ENCODE data around the gene PSMB11. TPM values are rescaled to one million over a fixed set of nuclear protein-coding genes. Genes with fewer than 3 reads are reported as not detected.
"Not testable (repeated sequence)": the region's sequence is repeated elsewhere in the genome, so short reads cannot be mapped to it uniquely, and the experiment has no call there.

Gene PSMB11
- total RNA-seq, 4 donors from 2014 or later = not detected

DNA sequence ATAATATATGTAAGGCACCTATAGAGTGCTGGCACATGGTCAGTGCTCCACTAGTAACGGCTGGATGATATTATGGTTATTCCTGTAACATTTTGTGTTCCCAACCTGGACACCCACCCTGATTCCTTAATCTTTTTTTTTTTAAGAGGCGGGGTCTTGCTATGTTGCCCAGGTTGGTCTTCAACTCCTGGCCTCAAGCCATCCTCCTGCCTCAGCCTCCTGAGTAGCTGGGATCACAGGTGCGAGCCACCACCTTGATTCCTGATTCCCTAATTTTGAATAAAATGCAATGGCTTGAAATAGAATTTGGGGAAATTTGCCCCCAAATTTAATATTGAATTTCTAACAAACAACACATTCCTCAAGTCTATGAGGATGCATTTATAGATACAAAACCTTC is 39.4 kb upstream of the PSMB11 start:
- no peaks in the 10 kb centered on the region for H3K27me3 ChIP-seq
- WGBS = 94% methylated on average over 3 of the region's 3 CpGs

DNA sequence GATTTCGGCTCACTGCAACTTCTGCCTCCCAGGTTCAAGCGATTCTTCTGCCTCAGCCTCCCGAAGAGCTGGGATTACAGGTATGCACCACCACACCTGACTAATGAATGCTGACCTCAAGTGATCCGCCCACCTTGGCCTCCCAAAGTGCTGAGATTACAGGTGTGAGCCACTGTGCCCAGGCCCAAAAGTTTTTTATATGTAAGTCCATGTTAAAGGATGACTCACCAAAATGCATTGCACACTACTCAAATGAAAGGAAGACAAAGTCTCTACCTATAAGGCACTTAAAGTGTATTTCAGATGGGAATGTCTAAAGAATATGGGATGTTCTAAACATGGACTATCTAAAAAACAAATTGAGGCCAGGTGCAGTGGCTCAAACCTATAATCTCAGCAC is 37.7 kb upstream of the PSMB11 start:
- DNase-seq (ENCODE audit: low spot score in 2 of 2); H3K36me3 ChIP-seq; H3K27ac ChIP-seq; H3K4me3 ChIP-seq; H3K9me3 ChIP-seq; H3K27me3 ChIP-seq: not testable (repeated sequence)
- H3K4me1 ChIP-seq = peaks cover 29% of the 10 kb centered on the region
- 100% methylated on average over 4 of the region's 4 CpGs for WGBS

More for the DNA sequence above, 39.4 kb upstream of the PSMB11 start:
- Histone ChIP-seq H3K4me3 (no peak overlapping the region), H3K36me3 (peaks cover 13% of the 10 kb centered on the region), H3K27ac (no peak overlapping the region), H3K9me3 (no peaks in the 10 kb centered on the region), H3K4me1 (peaks cover 14% of the 10 kb centered on the region)
- TF ChIP-seq POLR2A (IDR thresholded peaks at IDR 0.05) = no peak
- no peak for TF ChIP-seq EP300 (IDR thresholded peaks at IDR 0.05)
- TF ChIP-seq, protein P1, sequence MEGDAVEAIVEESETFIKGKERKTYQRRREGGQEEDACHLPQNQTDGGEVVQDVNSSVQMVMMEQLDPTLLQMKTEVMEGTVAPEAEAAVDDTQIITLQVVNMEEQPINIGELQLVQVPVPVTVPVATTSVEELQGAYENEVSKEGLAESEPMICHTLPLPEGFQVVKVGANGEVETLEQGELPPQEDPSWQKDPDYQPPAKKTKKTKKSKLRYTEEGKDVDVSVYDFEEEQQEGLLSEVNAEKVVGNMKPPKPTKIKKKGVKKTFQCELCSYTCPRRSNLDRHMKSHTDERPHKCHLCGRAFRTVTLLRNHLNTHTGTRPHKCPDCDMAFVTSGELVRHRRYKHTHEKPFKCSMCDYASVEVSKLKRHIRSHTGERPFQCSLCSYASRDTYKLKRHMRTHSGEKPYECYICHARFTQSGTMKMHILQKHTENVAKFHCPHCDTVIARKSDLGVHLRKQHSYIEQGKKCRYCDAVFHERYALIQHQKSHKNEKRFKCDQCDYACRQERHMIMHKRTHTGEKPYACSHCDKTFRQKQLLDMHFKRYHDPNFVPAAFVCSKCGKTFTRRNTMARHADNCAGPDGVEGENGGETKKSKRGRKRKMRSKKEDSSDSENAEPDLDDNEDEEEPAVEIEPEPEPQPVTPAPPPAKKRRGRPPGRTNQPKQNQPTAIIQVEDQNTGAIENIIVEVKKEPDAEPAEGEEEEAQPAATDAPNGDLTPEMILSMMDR (IDR thresholded peaks at IDR 0.05) = no peak
- TF ChIP-seq POLR2AphosphoS5 (IDR thresholded peaks at IDR 0.05) = no peak
- no peak for DNase-seq (ENCODE audit: low spot score in 2 of 2)

DNA sequence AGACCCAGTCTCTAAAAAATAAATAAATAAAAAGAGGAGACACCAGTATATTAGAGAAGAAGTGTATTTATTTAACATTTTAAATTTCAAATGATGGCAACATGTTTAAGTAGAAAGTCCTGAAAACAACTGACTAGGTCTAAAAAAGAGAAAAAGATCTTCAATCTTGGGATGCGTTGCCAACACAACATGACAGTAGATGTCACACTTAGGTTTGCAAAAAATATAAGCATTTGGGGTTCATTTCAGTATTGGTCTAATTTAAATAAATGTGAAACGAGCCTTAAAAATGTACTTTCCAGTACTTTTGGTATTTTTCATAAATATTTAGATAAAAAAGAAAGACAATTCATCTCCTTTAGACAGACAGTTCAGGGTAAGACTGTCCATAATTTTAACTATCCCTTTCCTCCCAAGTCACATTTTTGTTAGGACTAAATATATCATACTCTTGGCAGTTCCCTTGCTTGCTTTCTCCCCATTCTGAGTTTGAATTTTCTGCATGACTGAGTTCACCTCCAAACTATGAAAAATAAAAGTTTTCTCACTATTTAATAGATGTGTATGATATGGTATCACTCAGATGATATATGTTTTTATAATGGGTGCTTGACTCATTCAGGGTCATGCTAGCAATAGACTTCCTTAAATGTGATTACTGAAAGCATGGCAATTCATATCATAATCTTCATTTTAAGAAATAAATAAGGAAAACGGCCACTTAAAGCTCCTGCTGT is 36.4 kb upstream of the PSMB11 start:
- no peak for TF ChIP-seq POLR2AphosphoS5 (IDR thresholded peaks at IDR 0.05)
- TF ChIP-seq, protein P1 (IDR thresholded peaks at IDR 0.05) = no peak
- no peak for TF ChIP-seq POLR2A (IDR thresholded peaks at IDR 0.05)
- TF ChIP-seq EP300 (IDR thresholded peaks at IDR 0.05) = no peak
- Histone ChIP-seq H3K4me3 (no peak overlapping the region), H3K27ac (no peak overlapping the region), H3K36me3 (no peaks in the 10 kb centered on the region), H3K4me1 (peaks cover 40% of the 10 kb centered on the region), H3K27me3 (no peaks in the 10 kb centered on the region), H3K9me3 (no peaks in the 10 kb centered on the region)
- DNase-seq (ENCODE audit: low spot score in 2 of 2) = no peak
- WGBS = 81% methylated on average over 3 of the region's 3 CpGs

DNA sequence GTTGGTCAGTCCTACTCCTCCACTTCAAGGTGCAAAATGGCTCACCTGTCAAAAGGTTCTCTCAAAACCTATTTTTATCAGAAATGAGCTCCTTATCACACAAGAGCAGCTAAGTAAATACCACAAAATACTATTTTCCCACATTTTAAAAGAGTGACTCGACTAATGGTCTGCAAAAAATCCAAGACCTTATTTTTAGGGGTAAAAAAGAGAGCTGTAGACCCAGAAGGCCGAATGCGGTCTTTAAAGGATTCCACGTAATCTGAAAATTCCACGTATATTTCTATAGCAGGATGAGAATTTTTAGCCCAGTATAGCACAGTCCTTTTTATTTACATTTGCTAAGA is 35.9 kb upstream of the PSMB11 start:
- TF ChIP-seq POLR2AphosphoS5 (IDR thresholded peaks at IDR 0.05) (no peak), POLR2A (IDR thresholded peaks at IDR 0.05) (no peak), EP300 (IDR thresholded peaks at IDR 0.05) (no peak)
- TF ChIP-seq, protein P1 (IDR thresholded peaks at IDR 0.05) = no peak
- peak overlapping the region; percentile 67 for H3K4me3 ChIP-seq
- no peaks in the 10 kb centered on the region for H3K36me3 ChIP-seq
- H3K27ac ChIP-seq = peak overlapping the region; percentile 91
- H3K4me1 ChIP-seq = peaks cover 40% of the 10 kb centered on the region
- H3K9me3 ChIP-seq = no peaks in the 10 kb centered on the region
- no peaks in the 10 kb centered on the region for H3K27me3 ChIP-seq
- no peak for DNase-seq (ENCODE audit: low spot score in 2 of 2)
- WGBS = 59% methylated on average over 5 of the region's 5 CpGs

DNA sequence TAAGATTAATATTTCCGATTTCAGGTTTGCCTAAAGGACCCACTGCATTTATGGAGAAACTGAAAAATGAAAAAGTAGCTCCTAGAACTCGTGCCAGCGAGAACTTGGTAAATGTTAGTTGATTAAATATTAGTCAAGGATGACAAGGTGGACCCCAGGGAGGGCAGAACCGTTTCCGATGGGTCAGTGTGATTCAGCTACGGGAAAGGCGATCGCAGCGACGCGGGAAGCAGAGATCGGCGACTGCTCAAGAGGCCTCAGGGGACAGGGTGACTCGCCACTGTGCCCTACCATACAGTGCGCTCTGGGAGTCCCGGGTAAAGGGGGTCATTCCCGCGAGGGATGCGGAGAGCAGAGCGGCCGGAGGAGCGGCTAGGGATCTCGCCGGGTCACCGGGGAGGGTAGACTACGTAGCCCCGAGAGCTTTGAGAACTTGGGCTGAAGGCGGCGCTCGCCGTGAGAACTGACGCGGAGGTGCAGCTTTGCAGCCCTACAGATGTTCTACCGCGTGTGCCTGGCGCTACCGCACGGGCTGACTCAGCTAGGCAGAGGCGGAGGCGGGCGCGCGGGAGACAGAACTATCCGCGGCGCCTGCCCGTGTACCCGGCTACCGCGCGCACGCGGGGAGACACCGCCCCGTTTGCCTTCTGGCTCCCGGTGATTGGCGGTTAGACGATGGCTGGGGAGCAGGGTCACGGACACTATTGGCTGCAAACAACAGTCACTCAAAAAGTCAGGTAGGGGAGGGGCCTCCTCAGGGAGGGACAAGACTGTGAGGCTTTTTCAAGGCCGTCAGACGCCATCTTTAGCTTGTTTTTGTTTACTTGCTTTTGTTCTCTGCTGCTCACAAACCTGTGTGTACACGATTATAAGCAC is 35.2 kb upstream of the PSMB11 start:
- TF ChIP-seq EP300 (IDR thresholded peaks at IDR 0.05) (no peak), POLR2AphosphoS5 (IDR thresholded peaks at IDR 0.05) (peak in 2 of 3 donors; percentile 88 to 90), POLR2A (IDR thresholded peaks at IDR 0.05) (peak; percentile 16 to 46)
- TF ChIP-seq, protein P1 (IDR thresholded peaks at IDR 0.05) = peak in 1 of 2 donors; percentile 9
- Histone ChIP-seq H3K27me3 (no peaks in the 10 kb centered on the region), H3K36me3 (no peaks in the 10 kb centered on the region), H3K9me3 (no peaks in the 10 kb centered on the region), H3K27ac (peak overlapping the region; percentile 91), H3K4me3 (peak overlapping the region; percentile 67), H3K4me1 (peaks cover 40% of the 10 kb centered on the region)
- peak; percentile 97 for DNase-seq (ENCODE audit: low spot score in 2 of 2)
- WGBS = 1% methylated on average over 41 of the region's 62 CpGs

Data from suprapubic skin (tissue), 4 donors.